ENCODE measurements around the gene PIK3R5.

DNA sequence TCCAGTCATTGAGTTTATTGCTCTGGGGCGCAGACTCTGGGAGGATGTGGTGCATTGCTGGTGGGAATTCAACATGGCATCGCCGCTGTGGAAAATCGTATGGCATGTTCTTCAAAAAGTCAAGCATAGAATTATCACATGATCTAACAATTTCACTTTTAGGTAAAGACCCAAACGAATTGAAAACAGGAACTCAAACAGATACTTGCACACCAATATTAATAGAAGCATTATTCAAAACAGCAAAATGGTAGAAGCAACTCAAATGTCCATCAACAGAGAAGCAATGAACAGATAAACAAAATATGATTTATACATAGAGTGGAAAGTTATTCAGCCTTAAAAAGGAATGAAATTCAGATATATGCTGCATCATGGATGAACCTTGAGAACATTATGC, 113.9 kb downstream of the PIK3R5 start:
- TF ChIP-seq, protein P1, sequence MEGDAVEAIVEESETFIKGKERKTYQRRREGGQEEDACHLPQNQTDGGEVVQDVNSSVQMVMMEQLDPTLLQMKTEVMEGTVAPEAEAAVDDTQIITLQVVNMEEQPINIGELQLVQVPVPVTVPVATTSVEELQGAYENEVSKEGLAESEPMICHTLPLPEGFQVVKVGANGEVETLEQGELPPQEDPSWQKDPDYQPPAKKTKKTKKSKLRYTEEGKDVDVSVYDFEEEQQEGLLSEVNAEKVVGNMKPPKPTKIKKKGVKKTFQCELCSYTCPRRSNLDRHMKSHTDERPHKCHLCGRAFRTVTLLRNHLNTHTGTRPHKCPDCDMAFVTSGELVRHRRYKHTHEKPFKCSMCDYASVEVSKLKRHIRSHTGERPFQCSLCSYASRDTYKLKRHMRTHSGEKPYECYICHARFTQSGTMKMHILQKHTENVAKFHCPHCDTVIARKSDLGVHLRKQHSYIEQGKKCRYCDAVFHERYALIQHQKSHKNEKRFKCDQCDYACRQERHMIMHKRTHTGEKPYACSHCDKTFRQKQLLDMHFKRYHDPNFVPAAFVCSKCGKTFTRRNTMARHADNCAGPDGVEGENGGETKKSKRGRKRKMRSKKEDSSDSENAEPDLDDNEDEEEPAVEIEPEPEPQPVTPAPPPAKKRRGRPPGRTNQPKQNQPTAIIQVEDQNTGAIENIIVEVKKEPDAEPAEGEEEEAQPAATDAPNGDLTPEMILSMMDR (IDR thresholded peaks at IDR 0.05), result no peak
- no peak for TF ChIP-seq POLR2A (IDR thresholded peaks at IDR 0.05)

Data from adrenal gland (tissue), 5 donors.